ENCODE results near the gene HJURP. TPM values are rescaled to one million over a fixed set of nuclear protein-coding genes. Genes with fewer than 3 reads are reported as not detected.

The HJURP gene
- total and polyA plus RNA-seq, 2 donors (not counting 3 experiments of a cell fraction or from before 2014, with no cell fraction given), result 34.4 to 60.9 TPM

DNA sequence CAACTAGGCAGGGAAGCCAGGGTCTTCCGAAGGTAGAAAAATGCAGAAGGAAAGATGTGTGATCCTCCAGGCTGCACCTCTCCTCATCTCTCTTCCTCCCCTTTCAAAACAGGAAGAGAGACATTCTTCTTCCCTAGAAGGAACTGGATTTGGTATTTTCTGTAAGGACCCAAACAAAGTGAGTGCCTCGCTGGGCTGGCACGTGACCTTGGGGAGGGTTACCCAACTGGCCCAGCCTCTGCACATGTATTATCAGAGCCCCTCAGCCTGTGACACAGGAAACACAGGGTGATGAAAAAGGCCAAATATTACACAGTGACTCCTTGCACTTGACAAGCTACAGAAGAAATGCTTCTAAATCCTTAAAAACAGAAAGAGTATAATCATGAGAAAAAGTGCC is 2.3 kb downstream of the HJURP start:
- Histone ChIP-seq H3K4me3 (replicated peaks in 1 of 3; ENCODE audit: insufficient read depth in 1 of 3, low read depth in 1 of 3, low read length in 3 of 3) (peak overlapping the region in 2 of 3 experiments; percentile 89 to 98), H3K27me3 (ENCODE audit: control insufficient read depth in 2 of 2, insufficient read depth in 2 of 2, low read length in 2 of 2) (no peaks in the 10 kb centered on the region), H3K9me1 (replicated peaks; ENCODE audit: control insufficient read depth, extremely low read depth, insufficient read depth, low read length) (no peaks in the 10 kb centered on the region), H3K9me3 (replicated peaks; ENCODE audit: control insufficient read depth, insufficient read depth, low read length) (no peaks in the 10 kb centered on the region), H3K4me2 (ENCODE audit: insufficient read depth, low read length) (peak overlapping the region; percentile 86), H3K79me2 (ENCODE audit: control insufficient read depth, insufficient read depth, low read length) (peaks cover 71% of the 10 kb centered on the region), H3K36me3 (ENCODE audit: control insufficient read depth in 2 of 2, extremely low read depth in 1 of 2, insufficient read depth in 2 of 2, low read length in 2 of 2) (peaks cover 0 to 21% of the 10 kb centered on the region in 2 experiments), H2AFZ (ENCODE audit: low read depth, low read length) (peak overlapping the region; percentile 72), H3K9ac (replicated peaks; ENCODE audit: extremely low read depth, insufficient read depth, low read length) (no peak overlapping the region), H4K20me1 (replicated peaks; ENCODE audit: control insufficient read depth, extremely low read depth, insufficient read depth, low read length) (no peaks in the 10 kb centered on the region), H3K4me1 (ENCODE audit: control insufficient read depth, extremely low read depth, insufficient read depth, low read length) (peaks cover 20% of the 10 kb centered on the region), H3K27ac (ENCODE audit: insufficient read depth, low read depth, low read length) (peak overlapping the region; percentile 10)
- FAIRE-seq, result peak; percentile 75
- intact Hi-C loops (cut with micrococcal nuclease) (loop anchor here (5.0 to 10.0 kb wide), 3 partner anchors 365 to 575 kb away; partner anchors contain the start of gene DGKD), dilution Hi-C loops (cut with MboI; ENCODE audit: extremely low pct_ligation_motif_present, low sequenced_read_pairs) (no loop called here)
- BruUV-seq (replicated peaks), result no TSS peak
- POLR2A ChIA-PET, result interaction anchor here (0.6 kb wide), 1 partner anchor 981 kb away, joined by 3 read pairs; no protein-coding TSS in a partner anchor
- CTCF ChIA-PET, result no interaction called here
- DNase-seq (ENCODE audit: low read depth, low spot score), result peak; percentile 51
- TF ChIP-seq FOS (IDR thresholded peaks at IDR 0.05; ENCODE audit: borderline replicate concordance, insufficient read depth, low read length), result no peak
- TF ChIP-seq, protein P1, sequence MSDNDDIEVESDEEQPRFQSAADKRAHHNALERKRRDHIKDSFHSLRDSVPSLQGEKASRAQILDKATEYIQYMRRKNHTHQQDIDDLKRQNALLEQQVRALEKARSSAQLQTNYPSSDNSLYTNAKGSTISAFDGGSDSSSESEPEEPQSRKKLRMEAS (IDR thresholded peaks at IDR 0.05; ENCODE audit: insufficient read depth, insufficient read length), result peak; percentile 50

DNA sequence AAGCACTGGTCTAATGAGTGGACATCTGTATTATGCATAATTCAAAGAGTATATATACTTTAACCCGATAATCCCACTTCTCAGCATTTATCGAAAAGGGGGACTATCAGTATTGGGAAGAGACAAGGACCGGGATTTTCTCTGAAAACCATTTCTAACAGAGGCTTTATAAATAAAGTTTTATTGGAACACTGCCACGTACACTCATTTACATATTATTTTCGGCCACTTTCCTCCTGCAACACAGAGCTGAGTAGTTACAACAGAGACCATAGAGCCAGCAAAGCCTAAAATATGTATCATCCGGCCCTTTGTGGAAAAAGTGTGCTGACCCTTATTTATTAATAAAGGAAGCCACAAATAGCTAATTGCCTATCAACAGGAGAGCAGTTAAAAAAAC is 3.2 kb downstream of the HJURP start:
- H3K27me3 ChIP-seq (ENCODE audit: control insufficient read depth in 2 of 2, insufficient read depth in 2 of 2, low read length in 2 of 2), result no peaks in the 10 kb centered on the region
- POLR2A ChIA-PET, result no interaction called here
- H2AFZ ChIP-seq (ENCODE audit: low read depth, low read length), result no peak overlapping the region

More for the DNA sequence above, 3.2 kb downstream of the HJURP start:
- H3K4me2 ChIP-seq (ENCODE audit: insufficient read depth, low read length), result no peak overlapping the region
- peaks cover 79% of the 10 kb centered on the region for H3K79me2 ChIP-seq (ENCODE audit: control insufficient read depth, insufficient read depth, low read length)
- intact Hi-C loops (cut with micrococcal nuclease), result loop anchor here (5.0 to 10.0 kb wide), 3 partner anchors 364 to 576 kb away; partner anchors contain the start of gene DGKD
- H3K36me3 ChIP-seq (ENCODE audit: control insufficient read depth in 2 of 2, extremely low read depth in 1 of 2, insufficient read depth in 2 of 2, low read length in 2 of 2), result peaks cover 0 to 23% of the 10 kb centered on the region in 2 experiments
- no TSS peak for BruUV-seq (replicated peaks)
- DNase-seq (ENCODE audit: low read depth, low spot score) (no peak), FAIRE-seq (no peak)
- peaks cover 20% of the 10 kb centered on the region for H3K4me1 ChIP-seq (ENCODE audit: control insufficient read depth, extremely low read depth, insufficient read depth, low read length)
- H3K9me1 ChIP-seq (replicated peaks; ENCODE audit: control insufficient read depth, extremely low read depth, insufficient read depth, low read length), result no peaks in the 10 kb centered on the region
- H3K9me3 ChIP-seq (replicated peaks; ENCODE audit: control insufficient read depth, insufficient read depth, low read length), result no peaks in the 10 kb centered on the region
- no peak for TF ChIP-seq POLR2A (IDR thresholded peaks at IDR 0.05; ENCODE audit: low read depth, low read length)
- TF ChIP-seq GATA2 (IDR thresholded peaks at IDR 0.05; ENCODE audit: insufficient read depth, insufficient read length, low read depth, low read length), result no peak
- TF ChIP-seq, protein P1 (IDR thresholded peaks at IDR 0.05; ENCODE audit: insufficient read depth, insufficient read length), result no peak
- no peak for TF ChIP-seq FOS (IDR thresholded peaks at IDR 0.05; ENCODE audit: borderline replicate concordance, insufficient read depth, low read length)
- TF ChIP-seq, protein P2, sequence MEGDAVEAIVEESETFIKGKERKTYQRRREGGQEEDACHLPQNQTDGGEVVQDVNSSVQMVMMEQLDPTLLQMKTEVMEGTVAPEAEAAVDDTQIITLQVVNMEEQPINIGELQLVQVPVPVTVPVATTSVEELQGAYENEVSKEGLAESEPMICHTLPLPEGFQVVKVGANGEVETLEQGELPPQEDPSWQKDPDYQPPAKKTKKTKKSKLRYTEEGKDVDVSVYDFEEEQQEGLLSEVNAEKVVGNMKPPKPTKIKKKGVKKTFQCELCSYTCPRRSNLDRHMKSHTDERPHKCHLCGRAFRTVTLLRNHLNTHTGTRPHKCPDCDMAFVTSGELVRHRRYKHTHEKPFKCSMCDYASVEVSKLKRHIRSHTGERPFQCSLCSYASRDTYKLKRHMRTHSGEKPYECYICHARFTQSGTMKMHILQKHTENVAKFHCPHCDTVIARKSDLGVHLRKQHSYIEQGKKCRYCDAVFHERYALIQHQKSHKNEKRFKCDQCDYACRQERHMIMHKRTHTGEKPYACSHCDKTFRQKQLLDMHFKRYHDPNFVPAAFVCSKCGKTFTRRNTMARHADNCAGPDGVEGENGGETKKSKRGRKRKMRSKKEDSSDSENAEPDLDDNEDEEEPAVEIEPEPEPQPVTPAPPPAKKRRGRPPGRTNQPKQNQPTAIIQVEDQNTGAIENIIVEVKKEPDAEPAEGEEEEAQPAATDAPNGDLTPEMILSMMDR (IDR thresholded peaks at IDR 0.05; ENCODE audit: extremely low read depth in 1 of 2, insufficient read depth in 1 of 2, low read depth in 1 of 2, low read length in 2 of 2), result no peak
- no peak for TF ChIP-seq MYC (IDR thresholded peaks at IDR 0.05; ENCODE audit: low read depth, low read length)
- TF ChIP-seq EZH2 (IDR thresholded peaks at IDR 0.05; ENCODE audit: borderline replicate concordance, low read depth, low read length, severe bottlenecking), result no peak
- TF ChIP-seq POLR2AphosphoS5 (IDR thresholded peaks at IDR 0.05; ENCODE audit: insufficient read depth, low read depth, low read length), result no peak
- no peak for TF ChIP-seq JUN (IDR thresholded peaks at IDR 0.05; ENCODE audit: borderline replicate concordance, insufficient read depth, insufficient read length, low read depth)
- dilution Hi-C loops (cut with MboI; ENCODE audit: extremely low pct_ligation_motif_present, low sequenced_read_pairs), result no loop called here
- H3K27ac ChIP-seq (ENCODE audit: insufficient read depth, low read depth, low read length), result no peak overlapping the region
- H3K4me3 ChIP-seq (replicated peaks in 1 of 3; ENCODE audit: insufficient read depth in 1 of 3, low read depth in 1 of 3, low read length in 3 of 3), result no peak overlapping the region
- CTCF ChIA-PET, result no interaction called here
- H4K20me1 ChIP-seq (replicated peaks; ENCODE audit: control insufficient read depth, extremely low read depth, insufficient read depth, low read length), result no peaks in the 10 kb centered on the region
- no peak overlapping the region for H3K9ac ChIP-seq (replicated peaks; ENCODE audit: extremely low read depth, insufficient read depth, low read length)
